ENCODE results near the gene DUSP8.
A peak's percentile ranks its signal among the peaks of the same experiment; 100 is the strongest.
"Not testable (repeated sequence)": the region's sequence is repeated elsewhere in the genome, so short reads cannot be mapped to it uniquely, and the experiment has no call there.

Gene DUSP8

GRCh38 chr11:1516273-1517067, 55.6 kb downstream of the DUSP8 start:
- TF ChIP-seq CTCF (IDR thresholded peaks at IDR 0.05): no peak
- Mint-ChIP-seq H3K27ac (no peak overlapping the region), H3K9me3 (no peaks in the 10 kb centered on the region), H3K27me3 (ENCODE audit: low read depth, poor library complexity) (peaks cover 5% of the 10 kb centered on the region), H3K4me1 (peaks cover 34% of the 10 kb centered on the region), H3K36me3 (ENCODE audit: low read depth) (no peaks in the 10 kb centered on the region), H3K4me3 (no peak overlapping the region)
- DNase-seq: no peak

GRCh38 chr11:1515082-1516060, 56.7 kb downstream of the DUSP8 start:
- Mint-ChIP-seq H3K27ac (no peak overlapping the region), H3K27me3 (ENCODE audit: low read depth, poor library complexity) (peaks cover 5% of the 10 kb centered on the region), H3K4me1 (peaks cover 24% of the 10 kb centered on the region), H3K36me3 (ENCODE audit: low read depth) (no peaks in the 10 kb centered on the region), H3K4me3 (no peak overlapping the region), H3K9me3 (no peaks in the 10 kb centered on the region)
- DNase-seq: peak; percentile 95
- peak; percentile 94 for TF ChIP-seq CTCF (IDR thresholded peaks at IDR 0.05)

- H3K4me1 Mint-ChIP-seq: peaks cover 25% of the 10 kb centered on the region
- H3K9me3 Mint-ChIP-seq: no peaks in the 10 kb centered on the region
- no peaks in the 10 kb centered on the region for H3K36me3 Mint-ChIP-seq (ENCODE audit: low read depth)
- DNase-seq: no peak
- no peak for TF ChIP-seq CTCF (IDR thresholded peaks at IDR 0.05)
- H3K4me3 Mint-ChIP-seq: no peak overlapping the region
- H3K27me3 Mint-ChIP-seq (ENCODE audit: low read depth, poor library complexity): peaks cover 5% of the 10 kb centered on the region
- H3K27ac Mint-ChIP-seq: no peak overlapping the region
These were observed 57.6 kb downstream of the DUSP8 start for GRCh38 chr11:1514336-1515061.

- H3K27ac Mint-ChIP-seq: no peak overlapping the region
- H3K4me3 Mint-ChIP-seq: no peak overlapping the region
These were observed 58.5 kb downstream of the DUSP8 start for GRCh38 chr11:1513326-1514296.

GRCh38 chr11:1512531-1513258, 59.4 kb downstream of the DUSP8 start:
- DNase-seq; H3K36me3 Mint-ChIP-seq (ENCODE audit: low read depth); H3K27me3 Mint-ChIP-seq (ENCODE audit: low read depth, poor library complexity); H3K27ac Mint-ChIP-seq; H3K9me3 Mint-ChIP-seq; H3K4me3 Mint-ChIP-seq: not testable (repeated sequence)
- H3K4me1 Mint-ChIP-seq: peaks cover 37% of the 10 kb centered on the region

More at GRCh38 chr11:1513326-1514296, 58.5 kb downstream of the DUSP8 start:
- Mint-ChIP-seq H3K9me3 (no peaks in the 10 kb centered on the region), H3K36me3 (ENCODE audit: low read depth) (no peaks in the 10 kb centered on the region), H3K4me1 (peaks cover 31% of the 10 kb centered on the region), H3K27me3 (ENCODE audit: low read depth, poor library complexity) (peaks cover 3% of the 10 kb centered on the region)
- DNase-seq: no peak
- TF ChIP-seq CTCF (IDR thresholded peaks at IDR 0.05): no peak

All from nephron progenitor cell (in vitro differentiated cells).